Cerebellar nuclear complex (tissue), 1 donor: Measurements from ENCODE around the gene PTCH2.
A peak's percentile ranks its signal among the peaks of the same experiment; 100 is the strongest.
"Not testable (repeated sequence)": the region's sequence is repeated elsewhere in the genome, so short reads cannot be mapped to it uniquely, and the experiment has no call there.

ENCODE experiments used
- DNase-seq, 2 experiments: peaks; one replicate each; lab custom pipeline; 2025; lab: John Stamatoyannopoulos, UW

Gene PTCH2

DNA sequence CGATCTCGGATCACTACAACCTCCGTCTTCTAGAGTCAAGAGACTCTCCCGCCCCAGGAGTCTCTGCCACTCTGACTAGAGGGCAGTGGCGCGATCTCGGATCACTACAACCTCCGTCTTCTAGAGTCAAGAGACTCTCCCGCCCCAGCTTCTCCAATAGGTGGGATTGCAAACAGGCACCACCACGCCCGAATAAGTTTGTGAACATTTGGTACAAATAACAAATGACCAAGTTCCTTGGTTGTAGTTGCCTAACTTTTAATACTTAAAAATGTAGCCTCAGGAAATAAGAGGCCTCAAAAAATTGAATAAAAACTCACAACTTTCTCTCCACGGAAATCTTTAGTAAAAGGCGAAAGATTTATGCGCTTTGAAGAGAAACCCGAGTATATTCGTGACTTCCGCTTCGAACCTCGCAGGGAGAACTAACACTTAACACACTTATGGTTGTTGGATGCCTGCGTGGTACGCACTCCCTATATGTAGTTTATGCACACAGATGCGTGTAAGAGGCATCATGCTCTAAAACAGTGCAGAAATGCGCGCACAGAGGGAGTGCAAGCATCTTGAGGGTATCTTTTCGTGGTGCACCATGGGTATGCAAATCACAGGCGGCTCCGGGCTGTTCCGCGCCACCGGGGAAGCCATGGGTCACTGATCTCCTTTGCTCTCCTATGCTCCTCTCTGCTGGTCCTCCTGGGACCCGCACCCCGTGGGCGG, 23.3 kb downstream of the PTCH2 start:
- peak in 1 of 2 experiments; percentile 46 for DNase-seq

DNA sequence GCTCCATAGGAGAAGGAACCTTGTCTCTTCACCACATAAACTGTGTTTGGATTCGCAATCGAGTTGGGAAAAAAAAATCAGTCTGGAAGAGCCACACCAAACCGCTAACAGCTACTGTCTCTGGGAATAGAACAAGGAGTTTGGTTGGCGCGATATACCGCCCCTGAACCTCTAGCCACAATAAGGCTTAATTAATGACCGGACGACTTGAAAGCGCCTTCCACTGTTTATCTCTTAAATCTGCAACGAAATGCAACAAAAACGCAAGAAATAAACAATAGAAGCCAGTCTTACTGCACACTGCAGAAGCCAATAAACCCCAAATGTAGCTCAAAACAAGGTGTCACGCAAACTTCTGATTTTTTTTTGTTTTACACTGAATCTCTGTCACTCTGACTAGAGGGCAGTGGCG, 23.9 kb downstream of the PTCH2 start:
- no peak for DNase-seq

DNA sequence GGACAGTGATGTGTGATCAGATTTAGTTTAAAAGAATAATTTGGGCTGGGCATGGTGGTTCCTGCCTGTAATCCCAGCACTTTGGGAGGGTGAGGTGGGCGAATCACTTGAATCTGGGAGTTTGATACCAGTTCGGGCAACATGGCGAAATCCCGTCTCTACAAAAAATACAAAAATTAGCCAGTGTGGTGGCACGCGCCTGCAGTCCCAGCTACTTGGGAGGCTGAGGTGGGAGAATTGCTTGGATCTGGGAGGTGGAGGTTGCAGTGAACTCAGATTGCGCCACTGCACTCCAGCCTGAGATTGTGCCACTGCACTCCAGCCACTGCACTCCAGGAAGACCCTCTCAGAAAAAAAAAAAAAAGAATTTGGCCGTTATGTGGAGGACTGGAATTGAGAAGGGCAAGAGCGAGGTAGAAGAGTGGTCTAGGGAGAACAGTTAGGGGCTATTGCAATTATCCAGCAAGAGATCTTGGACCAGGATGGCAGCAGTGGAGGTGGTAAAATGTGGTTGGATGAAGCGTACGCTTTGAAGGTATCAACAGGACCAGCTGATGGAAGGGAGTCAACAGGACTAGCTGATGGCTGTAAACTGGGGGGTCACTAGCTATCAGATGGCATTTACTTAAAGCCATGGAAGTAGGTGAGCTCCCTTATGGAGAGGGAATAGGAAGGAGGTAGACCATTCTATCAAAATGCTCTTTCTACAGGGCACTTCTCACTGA, 25.1 kb downstream of the PTCH2 start:
- DNase-seq: no peak

DNA sequence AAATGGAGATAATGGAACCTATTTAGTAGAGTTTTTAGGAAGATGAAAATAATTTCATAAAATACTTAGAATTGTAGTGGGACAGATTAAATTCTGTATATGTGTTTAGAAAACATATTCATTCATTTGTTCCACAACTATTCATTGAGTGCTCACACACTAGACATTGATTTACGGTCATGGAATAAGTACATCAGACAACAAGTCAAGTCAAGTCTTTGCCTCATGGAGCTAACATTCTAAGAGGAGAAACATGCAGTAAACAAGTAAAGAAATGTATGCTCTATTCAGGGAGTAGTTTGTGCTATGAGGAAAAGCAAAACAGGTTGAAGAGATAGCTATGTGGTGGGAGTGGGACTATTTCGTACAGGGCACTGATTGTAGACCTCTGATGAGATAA, 25.7 kb downstream of the PTCH2 start:
- DNase-seq: no peak

DNA sequence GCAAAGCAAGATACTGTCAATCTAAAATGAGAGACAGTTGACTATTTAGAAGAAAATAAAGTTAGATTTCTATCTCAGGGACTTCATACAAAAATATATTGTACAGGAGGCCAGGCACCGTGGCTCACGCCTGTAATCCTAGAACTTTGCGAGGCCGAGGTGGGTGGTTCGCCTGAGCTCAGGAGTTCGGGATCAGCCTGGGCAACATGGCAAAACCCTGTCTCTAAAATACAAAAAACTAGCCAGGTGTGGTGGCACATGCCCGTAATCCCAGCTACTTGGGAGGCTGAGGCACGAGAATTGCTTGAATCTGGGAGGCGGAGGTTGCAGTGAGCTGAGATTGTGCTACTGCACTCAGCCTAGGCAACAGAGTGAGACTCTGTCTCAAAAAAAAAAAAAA, 27.1 kb downstream of the PTCH2 start:
- DNase-seq: not testable (repeated sequence)

DNA sequence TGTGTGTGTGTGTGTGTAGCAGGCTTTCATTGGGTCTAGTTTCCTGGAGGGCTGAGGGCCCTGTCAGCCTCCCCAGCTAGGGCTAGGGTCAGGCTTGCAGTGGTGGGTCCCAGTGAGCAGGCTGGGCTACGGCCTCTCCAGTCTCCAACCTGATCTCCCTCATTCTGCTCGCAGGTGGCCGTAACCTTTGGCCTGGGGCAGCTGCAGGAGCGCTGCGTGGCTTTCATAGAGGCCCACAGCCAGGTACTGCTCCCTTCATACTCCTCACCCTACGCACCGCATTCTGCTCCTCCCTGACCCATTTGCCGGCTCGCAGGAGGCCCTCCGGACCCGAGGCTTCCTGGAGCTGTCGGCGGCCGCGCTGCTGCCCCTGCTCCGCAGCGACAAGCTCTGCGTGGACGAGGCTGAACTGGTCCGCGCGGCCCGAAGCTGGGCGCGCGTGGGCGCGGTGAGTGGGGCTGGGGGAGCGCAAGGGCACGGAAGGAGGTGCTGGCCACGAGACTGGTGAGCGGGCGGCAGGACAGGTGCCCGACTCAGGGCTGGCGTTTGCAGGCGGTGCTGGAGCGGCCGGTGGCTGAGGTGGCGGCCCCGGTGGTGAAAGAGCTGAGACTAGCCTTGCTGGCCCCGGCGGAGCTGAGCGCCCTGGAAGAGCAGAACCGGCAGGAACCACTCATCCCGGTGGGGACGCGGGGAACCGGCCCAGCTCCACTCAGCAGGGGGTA, 30.1 kb downstream of the PTCH2 start:
- DNase-seq: no peak

DNA sequence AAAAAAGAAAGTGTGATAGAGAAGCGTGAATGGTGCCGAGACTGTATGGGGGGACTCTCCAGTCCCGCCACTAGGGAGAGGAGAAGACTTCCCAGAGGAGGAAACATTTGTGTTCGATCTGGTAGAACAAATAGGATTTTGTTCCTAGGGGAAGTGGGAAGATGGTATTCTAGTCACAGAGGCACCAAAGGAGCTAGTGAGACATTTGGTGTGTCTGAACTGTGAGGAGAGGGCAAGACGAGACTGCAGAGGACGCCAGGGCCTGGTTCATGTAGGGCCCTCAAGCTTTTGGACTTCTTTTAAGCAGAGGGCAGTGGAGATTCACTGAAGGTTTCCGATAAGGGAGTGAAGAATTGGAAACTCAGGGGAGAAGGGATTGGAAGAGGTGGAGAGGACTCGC, 31.8 kb downstream of the PTCH2 start:
- no peak for DNase-seq

DNA sequence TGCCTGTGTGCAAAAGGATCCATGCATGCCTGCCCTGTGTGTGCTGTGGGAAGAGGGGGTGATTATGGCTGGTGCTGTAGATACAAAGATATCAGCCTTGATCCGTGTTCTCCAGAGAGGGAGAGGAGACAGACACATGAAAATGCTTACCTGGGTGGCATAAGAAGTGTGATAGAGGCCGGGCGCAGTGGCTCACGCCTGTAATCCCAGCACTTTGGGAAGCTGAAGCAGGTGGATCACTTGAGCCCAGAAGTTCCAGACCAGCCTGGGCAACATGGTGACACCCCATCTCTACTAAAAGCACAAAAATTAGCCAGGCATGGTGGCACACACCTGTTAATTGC, 32.3 kb downstream of the PTCH2 start:
- DNase-seq: not testable (repeated sequence)

DNA sequence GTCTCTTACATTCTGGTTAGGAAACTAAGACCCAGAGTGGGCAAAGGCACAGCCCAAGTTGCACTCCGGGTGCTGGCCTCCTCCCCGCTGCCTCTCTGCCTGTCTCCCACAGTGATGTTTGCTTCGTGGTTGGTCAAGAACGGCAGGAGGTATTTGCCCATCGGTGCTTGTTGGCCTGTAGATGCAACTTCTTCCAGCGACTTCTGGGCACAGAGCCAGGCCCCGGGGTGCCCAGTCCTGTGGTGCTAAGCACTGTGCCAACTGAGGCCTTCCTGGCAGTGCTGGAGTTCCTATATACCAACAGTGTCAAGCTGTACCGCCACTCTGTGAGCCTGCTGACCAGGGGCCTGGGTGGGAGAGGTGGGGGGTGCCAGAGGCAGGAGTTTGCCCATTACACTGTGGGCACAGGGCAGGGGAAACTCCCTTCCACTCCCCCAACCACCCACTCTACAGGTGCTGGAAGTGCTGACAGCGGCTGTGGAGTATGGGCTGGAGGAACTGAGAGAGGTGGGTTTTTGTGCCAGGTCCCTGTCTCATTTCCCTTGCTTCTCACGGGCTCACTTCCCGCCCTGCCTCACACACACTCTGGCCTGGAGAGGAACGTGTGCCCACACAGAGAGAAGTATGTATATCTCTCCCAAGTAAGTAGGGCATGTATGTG, 32.8 kb downstream of the PTCH2 start:
- DNase-seq: no peak

DNA sequence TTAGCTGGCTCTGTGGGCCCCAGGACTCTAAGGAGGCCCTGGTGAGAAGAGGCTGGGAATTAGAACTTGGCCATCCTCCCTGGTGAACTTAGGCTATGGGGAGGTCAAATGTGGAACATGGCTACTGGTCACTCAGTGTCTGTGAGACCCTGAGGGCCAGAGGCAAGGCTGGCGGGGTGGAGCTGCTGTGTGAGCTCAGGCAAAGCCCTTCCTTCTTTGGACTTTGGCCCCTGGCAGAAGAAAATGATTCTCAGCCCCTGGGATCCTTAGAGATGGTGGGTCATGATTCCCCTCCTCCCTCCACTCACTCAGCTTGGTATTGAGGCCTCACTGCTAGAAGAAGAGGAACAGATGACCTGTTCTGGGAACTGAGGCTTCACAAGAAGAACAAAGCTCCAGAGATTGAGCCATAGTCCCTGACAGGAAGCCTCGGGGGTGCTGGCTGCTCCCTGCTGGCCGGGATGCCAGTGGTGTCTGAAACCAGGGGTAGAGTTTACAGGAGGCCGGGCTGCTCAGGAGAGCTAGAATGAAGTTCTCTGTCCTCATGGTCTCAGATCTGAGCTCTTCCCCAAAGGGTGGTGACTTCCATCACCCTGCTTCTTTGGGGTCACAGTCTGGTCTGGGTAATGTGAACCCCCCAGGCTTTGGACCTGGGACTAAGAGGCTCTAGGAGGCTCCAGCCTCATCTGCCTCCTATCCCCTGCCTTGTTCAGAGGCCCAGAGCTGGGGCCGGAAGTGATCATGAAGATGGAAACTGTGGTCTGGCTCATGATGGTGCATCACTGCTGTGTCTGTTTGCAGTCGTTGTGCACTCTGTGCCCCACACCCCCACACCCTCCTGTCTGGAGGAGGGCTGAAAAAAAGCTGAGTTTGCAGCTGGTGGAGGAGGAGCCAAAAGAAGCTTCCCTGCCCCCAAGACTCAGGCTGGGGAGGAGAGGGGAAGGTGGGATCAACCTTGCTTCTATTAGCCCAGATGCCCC, 33.8 kb downstream of the PTCH2 start:
- DNase-seq: no peak

DNA sequence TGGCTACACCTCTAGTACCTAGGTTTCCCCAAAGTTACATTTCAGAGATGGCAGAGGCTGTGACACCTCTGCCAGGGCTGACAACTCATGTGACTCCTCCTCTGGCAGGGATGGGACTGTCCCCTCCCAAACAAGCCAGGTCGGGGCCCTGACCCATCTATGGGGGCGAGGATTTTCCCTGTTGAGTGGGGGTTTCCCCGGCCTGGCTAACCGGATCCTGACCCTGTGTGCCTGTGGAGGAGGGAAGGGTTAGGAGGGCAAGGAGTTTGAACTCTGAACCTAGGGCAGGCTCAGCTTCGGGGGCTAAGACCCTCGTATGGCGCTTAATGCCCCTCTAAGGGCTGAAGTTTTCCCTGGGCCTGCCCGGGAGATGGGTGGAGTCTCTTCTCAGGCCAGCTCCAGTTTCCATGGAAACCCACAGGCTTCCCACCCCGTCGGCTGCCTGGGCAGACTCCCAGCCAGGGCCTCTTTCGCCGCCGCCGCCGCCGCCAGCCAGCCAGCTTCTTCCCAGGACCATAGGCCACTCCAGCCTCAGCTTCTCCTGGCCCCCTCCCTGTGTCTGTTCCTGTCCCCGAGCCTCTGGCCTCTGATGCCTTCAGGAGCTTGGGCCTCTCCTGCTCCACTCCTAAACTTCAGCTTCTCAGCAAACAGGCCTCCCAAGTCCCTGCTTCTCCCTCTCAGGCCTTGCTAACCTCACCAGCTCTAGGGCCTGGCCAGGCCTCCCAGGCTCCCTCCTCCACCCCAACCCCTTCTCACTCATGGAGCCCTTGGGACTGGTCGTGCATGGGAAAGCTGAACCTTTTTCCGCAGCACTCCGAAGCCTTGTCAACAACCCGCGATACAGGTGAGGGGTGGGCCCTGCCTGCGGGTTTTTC, 34.8 kb downstream of the PTCH2 start, which contains the start of gene BTBD19:
Gene BTBD19, plus strand, starts transcription at position 461 of the 875 bp plus-strand sequence. Its CDS starts 298 bp downstream, at position 759.
- no peak for DNase-seq

DNA sequence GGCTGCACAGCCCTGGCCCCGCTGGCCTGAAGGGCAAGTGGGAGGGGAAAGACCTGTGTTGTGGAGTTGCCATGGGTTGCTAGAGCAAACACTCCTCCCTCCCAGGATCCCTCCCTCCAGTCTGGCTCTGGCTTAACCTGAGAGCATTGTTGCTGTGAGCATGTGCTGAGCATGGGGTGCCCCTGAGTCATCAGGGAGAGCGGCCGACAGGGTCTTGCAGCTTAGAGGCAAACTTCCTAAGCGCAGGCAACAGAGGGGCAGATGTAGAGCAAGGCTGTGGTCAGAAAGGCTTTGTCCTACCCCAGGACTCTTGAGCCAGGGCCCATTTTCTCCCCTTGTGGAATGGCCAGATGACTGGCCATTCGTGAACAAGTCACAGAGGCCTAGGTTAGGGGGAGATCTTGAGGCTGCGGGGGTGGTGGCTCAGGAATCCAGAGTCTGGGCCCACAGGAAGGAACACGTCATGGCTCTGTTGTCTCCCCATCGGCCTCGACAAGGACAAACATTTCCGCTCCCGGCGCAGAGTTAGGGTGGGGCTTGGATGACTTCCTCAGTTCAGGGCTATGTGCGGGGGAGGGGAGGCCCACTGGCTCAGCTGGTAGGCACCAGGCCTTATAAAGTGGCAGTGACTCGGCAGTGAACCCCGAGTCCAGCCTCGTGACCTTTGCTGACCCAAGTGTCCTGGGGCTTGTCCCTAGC, 35.5 kb downstream of the PTCH2 start:
- no peak for DNase-seq

DNA sequence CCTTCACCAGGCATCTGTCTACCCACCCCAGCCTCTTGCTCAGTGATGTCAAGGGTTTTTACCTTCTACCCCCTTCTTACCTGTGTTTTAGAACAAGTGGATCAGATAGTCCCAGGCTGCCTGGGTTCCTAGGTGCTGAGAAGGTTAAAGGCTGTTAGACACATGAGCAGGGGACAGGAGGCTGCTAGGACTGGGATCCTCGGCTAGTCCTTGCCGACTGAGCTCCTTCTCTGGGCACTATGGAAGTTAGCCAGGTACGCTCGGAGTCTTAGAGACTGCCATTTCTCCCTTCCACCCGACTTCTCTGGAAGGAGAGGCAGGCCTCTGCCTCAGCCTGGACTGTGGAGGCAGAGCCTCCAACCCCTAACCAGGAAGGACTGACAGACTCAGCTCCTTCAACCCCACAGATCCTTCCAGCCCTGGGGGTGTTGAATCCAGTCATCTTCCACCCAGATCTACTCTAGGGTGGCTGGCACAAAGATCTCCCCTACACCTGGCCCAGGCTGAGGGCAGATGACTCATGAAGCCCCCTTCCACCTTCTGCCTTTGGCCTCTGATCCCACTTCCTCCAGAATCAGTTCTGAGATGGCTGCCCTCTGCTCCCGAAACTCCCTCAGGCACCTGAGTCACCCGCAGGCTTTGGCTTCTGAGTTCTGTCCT, 36.2 kb downstream of the PTCH2 start, which contains the start of gene DYNLT4:
Gene DYNLT4, minus strand, starts transcription at position 648 of the 660 bp plus-strand sequence. CDS start 683 bp downstream, outside the sequence.
- no peak for DNase-seq

DNA sequence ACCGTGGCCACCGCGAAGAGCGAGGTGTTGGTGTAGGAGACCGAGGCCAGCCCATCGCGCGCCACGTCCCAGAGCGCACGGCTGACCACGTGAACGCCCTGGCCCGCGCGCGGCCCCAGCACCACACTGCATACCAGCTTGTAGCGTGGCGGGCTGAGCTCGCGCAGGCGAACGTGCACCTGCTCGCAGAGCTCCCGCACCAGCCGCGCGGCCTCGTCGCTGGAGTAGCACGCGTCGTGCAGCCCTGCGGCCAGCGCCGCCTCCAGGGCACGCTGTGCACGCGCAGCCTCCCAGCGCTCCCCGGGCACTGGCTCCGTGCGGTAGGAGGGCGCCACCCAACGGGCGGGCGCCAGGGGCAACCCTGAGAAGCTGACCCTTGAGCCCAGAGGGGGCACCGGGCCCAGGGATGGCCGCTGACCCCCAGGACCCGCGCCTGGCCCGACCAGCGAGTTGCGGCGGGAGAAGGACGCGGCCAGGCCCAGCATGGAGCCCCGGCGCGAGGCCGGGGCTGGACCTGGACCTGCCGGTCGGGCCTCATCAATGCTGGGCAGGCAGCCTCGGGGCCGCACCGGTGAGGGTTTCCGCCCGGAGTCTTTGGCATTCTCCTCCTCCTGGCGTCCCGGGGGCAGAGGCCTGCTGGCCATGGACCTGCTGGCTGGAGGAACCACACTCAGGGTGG, 36.9 kb downstream of the PTCH2 start:
- DNase-seq: no peak

DNA sequence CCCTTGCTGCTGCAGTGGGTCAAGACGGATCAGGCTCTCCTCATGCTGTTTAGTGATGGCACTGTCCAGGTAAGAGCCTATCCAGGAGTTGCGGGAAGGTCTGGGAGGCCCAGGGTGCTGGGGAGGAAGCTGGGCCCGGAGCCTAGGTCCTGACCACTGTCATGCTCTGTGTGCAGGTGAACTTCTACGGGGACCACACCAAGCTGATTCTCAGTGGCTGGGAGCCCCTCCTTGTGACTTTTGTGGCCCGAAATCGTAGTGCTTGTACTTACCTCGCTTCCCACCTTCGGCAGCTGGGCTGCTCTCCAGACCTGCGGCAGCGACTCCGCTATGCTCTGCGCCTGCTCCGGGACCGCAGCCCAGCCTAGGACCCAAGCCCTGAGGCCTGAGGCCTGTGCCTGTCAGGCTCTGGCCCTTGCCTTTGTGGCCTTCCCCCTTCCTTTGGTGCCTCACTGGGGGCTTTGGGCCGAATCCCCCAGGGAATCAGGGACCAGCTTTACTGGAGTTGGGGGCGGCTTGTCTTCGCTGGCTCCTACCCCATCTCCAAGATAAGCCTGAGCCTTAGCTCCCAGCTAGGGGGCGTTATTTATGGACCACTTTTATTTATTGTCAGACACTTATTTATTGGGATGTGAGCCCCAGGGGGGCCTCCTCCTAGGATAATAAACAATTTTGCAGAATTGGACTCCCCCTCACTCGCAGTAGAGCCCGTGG, 37.6 kb downstream of the PTCH2 start:
- DNase-seq: no peak

DNA sequence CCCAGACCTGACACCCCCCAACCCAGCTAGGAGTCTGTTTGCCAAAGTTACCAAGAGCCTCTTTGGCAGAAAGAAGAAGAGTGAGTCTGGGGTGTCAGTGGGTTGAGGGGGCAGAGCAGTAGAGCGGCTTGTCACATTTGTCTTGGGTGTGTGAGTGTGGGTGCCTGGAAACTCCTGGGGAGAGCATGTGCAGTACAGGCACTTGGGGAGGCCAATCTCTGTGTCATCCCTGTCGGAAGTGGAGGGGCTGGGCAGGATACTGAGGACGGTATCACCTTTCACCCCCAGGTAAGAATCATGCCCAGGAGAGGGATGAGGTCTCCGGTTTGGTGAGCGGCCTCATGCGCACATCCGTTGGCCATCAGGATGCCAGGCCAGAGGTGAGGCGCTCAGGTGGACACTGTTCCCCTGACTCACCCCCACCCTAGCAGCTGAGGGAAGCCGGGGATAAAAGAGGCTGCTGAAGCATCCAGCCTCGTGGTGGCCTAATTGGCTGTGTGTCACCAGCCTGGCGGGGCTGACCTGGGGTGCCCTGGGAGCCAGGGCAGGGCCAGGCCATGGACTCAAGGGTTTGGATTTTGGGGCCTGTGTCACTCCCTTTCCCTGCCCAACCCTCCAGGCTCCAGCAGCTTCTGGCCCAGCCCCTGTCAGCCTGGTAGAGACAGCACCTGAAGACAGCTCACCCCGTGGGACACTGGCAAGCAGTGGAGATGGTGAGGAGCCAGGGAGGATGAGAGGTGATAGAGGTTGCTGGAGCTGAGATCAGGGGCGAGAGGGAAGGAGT, 39.5 kb downstream of the PTCH2 start:
- no peak for DNase-seq

DNA sequence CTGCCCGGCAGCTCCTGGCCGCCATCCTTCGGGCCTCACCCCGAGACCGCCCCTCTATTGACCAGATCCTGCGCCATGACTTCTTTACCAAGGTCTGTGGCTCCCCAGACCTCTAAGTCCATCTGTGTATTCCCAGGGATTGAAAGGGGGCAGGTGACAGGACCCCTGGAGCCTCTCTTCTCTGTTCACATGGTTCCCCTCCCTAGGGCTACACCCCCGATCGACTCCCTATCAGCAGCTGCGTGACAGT, 40.1 kb downstream of the PTCH2 start:
- no peak for DNase-seq
